DND-41 (cell line): ENCODE measurements around the gene DYSF.

Experiments used
- ATAC-seq: fragments of 200-7000 bp; cut with Tn5 transposase; 3 replicates; pipeline ENCODE4 v1.9.1; 2021; ENCODE audit warnings: low read depth; ENCODE audit not compliant: insufficient read depth
- DNase-seq: peaks from one replicate; pipeline ENCODE4 v3.0.0-alpha.2; 2020
- H2AFZ ChIP-seq: 2 replicates; pipeline ENCODE4 v1.6.0; 2012; ENCODE audit warnings: low read depth, low read length
- H3K27ac ChIP-seq: 2 replicates; pipeline ENCODE4 v1.5.1; 2012; ENCODE audit warnings: low read length, inconsistent platforms
- H3K27me3 ChIP-seq: fragments of 200-600 bp; sonication (generic); 2 replicates; pipeline ENCODE4 v1.6.0; 2012; ENCODE audit warnings: low read length, mild to moderate bottlenecking, inconsistent platforms; ENCODE audit not compliant: insufficient read depth, poor library complexity
- H3K36me3 ChIP-seq: 2 replicates; pipeline ENCODE4 v1.5.1; 2012; ENCODE audit warnings: low read length, inconsistent platforms; ENCODE audit not compliant: insufficient read depth
- H3K4me1 ChIP-seq: 2 replicates; pipeline ENCODE4 v1.5.1; 2012; ENCODE audit warnings: mild to moderate bottlenecking, low read length; ENCODE audit not compliant: insufficient read depth
- H3K4me2 ChIP-seq: 2 replicates; pipeline ENCODE4 v1.6.0; 2012; ENCODE audit warnings: mild to moderate bottlenecking, moderate library complexity, low read length, inconsistent platforms; ENCODE audit not compliant: insufficient read depth
- H3K4me3 ChIP-seq, 2 experiments: fragments of 200-600 bp in 1 of 2; shearing (Covaris generic) in 1 of 2; 2 replicates each; pipeline ENCODE4 v1.5.1; 2012 to 2016; ENCODE audit warnings: inconsistent platforms in 2 of 2, low read length in 2 of 2, mild to moderate bottlenecking in 2 of 2, low read depth in 1 of 2, moderate library complexity in 1 of 2
- H3K79me2 ChIP-seq: 2 replicates; pipeline ENCODE4 v1.6.0; 2012; ENCODE audit warnings: low read length, inconsistent platforms; ENCODE audit not compliant: insufficient read depth
- H3K9ac ChIP-seq: 2 replicates; pipeline ENCODE4 v1.6.0; 2012; ENCODE audit warnings: low read depth, mild to moderate bottlenecking, inconsistent platforms, low read length, moderate library complexity
- H3K9me3 ChIP-seq: 2 replicates; pipeline ENCODE4 v1.5.1; 2012; ENCODE audit warnings: low read length, moderate library complexity, mild to moderate bottlenecking, inconsistent platforms; ENCODE audit not compliant: insufficient read depth, severe bottlenecking
- H4K20me1 ChIP-seq: 2 replicates; pipeline ENCODE4 v1.6.0; 2012; ENCODE audit warnings: low read length; ENCODE audit not compliant: insufficient read depth
- CTCF ChIP-seq: IDR thresholded peaks from 2 replicates; pipeline ENCODE4 v1.5.1; 2012; ENCODE audit warnings: borderline replicate concordance, low read length, moderate library complexity, mild to moderate bottlenecking; ENCODE audit not compliant: poor library complexity, severe bottlenecking; ENCODE audit errors: extremely low read depth
- EZH2 ChIP-seq: IDR thresholded peaks from 3 replicates; pipeline ENCODE4 v1.6.1; 2012; ENCODE audit warnings: borderline replicate concordance, low read depth, mild to moderate bottlenecking, moderate library complexity, low read length, inconsistent platforms; ENCODE audit not compliant: severe bottlenecking

Gene DYSF

GRCh38 chr2:71637736-71638135 lies 184.4 kb downstream of the DYSF start:
- Histone ChIP-seq H3K4me3 (no peak overlapping the region), H3K9me3 (no peaks in the 10 kb centered on the region), H3K36me3 (no peaks in the 10 kb centered on the region), H3K9ac (no peak overlapping the region), H3K27ac (no peak overlapping the region), H3K79me2 (no peaks in the 10 kb centered on the region), H4K20me1 (no peaks in the 10 kb centered on the region), H3K4me1 (no peaks in the 10 kb centered on the region), H3K27me3 (peaks cover under 1% of the 10 kb centered on the region), H3K4me2 (no peak overlapping the region), H2AFZ (no peak overlapping the region)
- DNase-seq (no peak), ATAC-seq (no peak)
- TF ChIP-seq CTCF (no peak), EZH2 (no peak)

GRCh38 chr2:71639735-71640134 lies 186.4 kb downstream of the DYSF start:
- Histone ChIP-seq H4K20me1 (no peaks in the 10 kb centered on the region), H3K27me3 (no peaks in the 10 kb centered on the region), H3K9me3 (no peaks in the 10 kb centered on the region), H3K79me2 (no peaks in the 10 kb centered on the region), H3K36me3 (no peaks in the 10 kb centered on the region), H3K4me2 (no peak overlapping the region), H3K4me1 (no peaks in the 10 kb centered on the region), H3K4me3 (no peak overlapping the region), H3K9ac (no peak overlapping the region), H2AFZ (no peak overlapping the region), H3K27ac (no peak overlapping the region)
- DNase-seq (no peak), ATAC-seq (no peak)
- TF ChIP-seq CTCF (no peak), EZH2 (no peak)

GRCh38 chr2:71640489-71640888 lies 187.1 kb downstream of the DYSF start:
- H3K4me1 ChIP-seq: no peaks in the 10 kb centered on the region
- no peak for DNase-seq
- TF ChIP-seq CTCF (no peak), EZH2 (no peak)
- H3K36me3 ChIP-seq: no peaks in the 10 kb centered on the region
- H3K9me3 ChIP-seq: no peaks in the 10 kb centered on the region
- no peaks in the 10 kb centered on the region for H4K20me1 ChIP-seq
- H3K27me3 ChIP-seq: no peaks in the 10 kb centered on the region
- ATAC-seq: no peak
- no peak overlapping the region for H2AFZ ChIP-seq
- H3K9ac ChIP-seq: no peak overlapping the region
- no peak overlapping the region for H3K27ac ChIP-seq
- H3K4me3 ChIP-seq: no peak overlapping the region
- no peaks in the 10 kb centered on the region for H3K79me2 ChIP-seq
- H3K4me2 ChIP-seq: no peak overlapping the region

- H3K36me3 ChIP-seq: no peaks in the 10 kb centered on the region
- no peak for ATAC-seq
These were observed 190.5 kb downstream of the DYSF start for GRCh38 chr2:71643674-71644357.

More at GRCh38 chr2:71643674-71644357, 190.5 kb downstream of the DYSF start:
- Histone ChIP-seq H3K27ac (no peak overlapping the region), H2AFZ (no peak overlapping the region), H3K4me2 (no peak overlapping the region), H3K9ac (no peak overlapping the region), H3K4me1 (no peaks in the 10 kb centered on the region), H3K4me3 (no peak overlapping the region), H3K9me3 (no peaks in the 10 kb centered on the region), H4K20me1 (no peaks in the 10 kb centered on the region), H3K27me3 (no peaks in the 10 kb centered on the region), H3K79me2 (no peaks in the 10 kb centered on the region)
- TF ChIP-seq CTCF (no peak), EZH2 (no peak)
- no peak for DNase-seq
